K562 (cell line): Measurements from ENCODE around the gene SVIP. TPM values are rescaled to one million over a fixed set of nuclear protein-coding genes. Genes with fewer than 3 reads are reported as not detected.

ENCODE experiments used
- ATAC-seq: fragments of 200-7000 bp; cut with Tn5 transposase; 3 replicates; pipeline ENCODE4 v1.9.1; 2020; ENCODE audit warnings: moderate library complexity
- BruUV-seq: library from RNA; stranded (reverse); fragments of 400-500 nt; replicated peaks from 2 replicates; lab custom pipeline; 2021; lab: Mats Ljungman, UMichigan
- CTCF ChIA-PET: fragments of 300-600 bp; formaldehyde crosslinking; extraction: SDS; loops from one replicate; lab custom pipeline; 2021; ENCODE audit warnings: low intra/inter-chr PET ratio; lab: Yijun Ruan, JAX
- POLR2A ChIA-PET: fragments of 300-600, 350-650 bp; sonication (Branson Sonifier 250); formaldehyde crosslinking; extraction: SDS; loops from one replicate; lab custom pipeline; 2021; ENCODE audit warnings: antibody characterized with exemption, inconsistent platforms; lab: Yijun Ruan, JAX
- DNase-seq, 4 experiments: peaks; one replicate each; pipeline versions ENCODE4 v3.0.0 to v3.0.0-alpha.2; 2011 to 2018; ENCODE audit warnings: low spot score in 3 of 4, mixed read lengths in 3 of 4; ENCODE audit errors: extremely low read depth in 1 of 4
- FAIRE-seq: peaks from 2 replicates; lab custom pipeline; 2011; peaks lifted over from hg19 to GRCh38; lab: Jason Lieb, UNC
- H2AFZ ChIP-seq: 2 replicates; pipeline ENCODE4 v1.6.0; 2011; ENCODE audit warnings: low read depth, low read length, control low read depth, inconsistent platforms
- H3K27ac ChIP-seq: fragments of 200-600 bp; 3 replicates; pipeline ENCODE4 v1.8.0; 2011; ENCODE audit warnings: low read depth, mild to moderate bottlenecking, control low read depth, inconsistent platforms, low read length, moderate library complexity, mixed read lengths; ENCODE audit errors: extremely low read depth
- H3K27me3 ChIP-seq, 2 experiments: fragments of 300-600 bp in 1 of 2; 2 replicates in 1 of 2; 3 replicates in 1 of 2; pipeline versions ENCODE4 v1.6.0 to v1.8.0; 2011; ENCODE audit warnings: inconsistent platforms in 2 of 2, low read length in 2 of 2, mild to moderate bottlenecking in 1 of 2, mixed read lengths in 1 of 2, moderate library complexity in 1 of 2; ENCODE audit not compliant: control insufficient read depth in 2 of 2, insufficient read depth in 2 of 2
- H3K36me3 ChIP-seq: fragments of 300-600 bp; 3 replicates; pipeline ENCODE4 v1.8.0; 2011; ENCODE audit warnings: mild to moderate bottlenecking, low read length, inconsistent platforms; ENCODE audit not compliant: control insufficient read depth, insufficient read depth
- H3K4me1 ChIP-seq, 2 experiments: fragments of 200-600 bp in 1 of 2; replicated peaks in 1 of 2; 2 replicates in 1 of 2; 3 replicates in 1 of 2; pipeline versions ENCODE4 v1.5.1 to v1.8.0; 2011; ENCODE audit warnings: inconsistent platforms in 2 of 2, low read length in 2 of 2, mild to moderate bottlenecking in 1 of 2, mixed read lengths in 1 of 2, moderate library complexity in 1 of 2; ENCODE audit not compliant: control insufficient read depth in 2 of 2, insufficient read depth in 2 of 2
- H3K4me2 ChIP-seq: 2 replicates; pipeline ENCODE4 v1.6.1; 2011; ENCODE audit warnings: low read length, control low read depth, inconsistent platforms, mixed read lengths; ENCODE audit not compliant: insufficient read depth
- H3K4me3 ChIP-seq: fragments of 200-600 bp; sonication (generic), shearing (Covaris generic); 2 replicates; pipeline ENCODE4 v1.5.1; 2016; ENCODE audit warnings: control low read depth, inconsistent platforms
- H3K79me2 ChIP-seq: fragments of 200-600 bp; 3 replicates; pipeline ENCODE4 v1.8.0; 2011; ENCODE audit warnings: low read length, inconsistent platforms; ENCODE audit not compliant: control insufficient read depth, insufficient read depth
- H3K9ac ChIP-seq, 2 experiments: 2 replicates each; pipeline versions ENCODE4 v1.6.0 to v1.6.1; 2011; ENCODE audit warnings: low read depth in 2 of 2, low read length in 2 of 2, control low read depth in 1 of 2, inconsistent platforms in 1 of 2, mild to moderate bottlenecking in 1 of 2, mixed read lengths in 1 of 2; ENCODE audit not compliant: insufficient read depth in 1 of 2
- H3K9me1 ChIP-seq: one replicate; pipeline ENCODE4 v1.6.0; 2011; ENCODE audit warnings: inconsistent platforms, mild to moderate bottlenecking, low read length, moderate library complexity; ENCODE audit not compliant: control insufficient read depth, insufficient read depth
- H3K9me3 ChIP-seq: replicated peaks from 2 replicates; pipeline ENCODE4 v1.5.1; 2011; ENCODE audit warnings: low read depth, low read length, inconsistent platforms; ENCODE audit not compliant: control insufficient read depth, insufficient read depth
- H4K20me1 ChIP-seq: replicated peaks from 2 replicates; pipeline ENCODE4 v1.6.1; 2011; ENCODE audit warnings: low read length, inconsistent platforms, mixed read lengths; ENCODE audit not compliant: control insufficient read depth, insufficient read depth
- BMI1 ChIP-seq: fragments of 150-350 bp; IDR thresholded peaks from 2 replicates; pipeline ENCODE4 v1.6.1; 2014; ENCODE audit warnings: low read length
- MTA1 ChIP-seq: fragments of 450-650 bp; IDR thresholded peaks from 2 replicates; pipeline ENCODE4 v1.6.1; 2017; ENCODE audit warnings: borderline replicate concordance
- MYBL2 ChIP-seq, 2 experiments: fragments of 450-650 bp in 1 of 2; sonication (generic) in 1 of 2; formaldehyde crosslinking in 1 of 2; IDR thresholded peaks; 2 replicates each; pipeline versions ENCODE4 v1.6.1 to v1.8.1; 2017 to 2022; ENCODE audit warnings: borderline replicate concordance in 1 of 2, inconsistent platforms in 1 of 2, low read depth in 1 of 2, mild to moderate bottlenecking in 1 of 2, missing genetic modification reagents in 1 of 2, moderate library complexity in 1 of 2
- PCBP2 ChIP-seq: fragments of 200-400 bp; formaldehyde crosslinking; IDR thresholded peaks from 2 replicates; pipeline ENCODE4 v1.6.1; 2018; ENCODE audit warnings: low read length, low read depth, mild to moderate bottlenecking, moderate library complexity; ENCODE audit not compliant: poor library complexity, severe bottlenecking
- RBM34 ChIP-seq: fragments of 200-400 bp; formaldehyde crosslinking; IDR thresholded peaks from 2 replicates; pipeline ENCODE4 v1.6.1; 2018; ENCODE audit warnings: low read length, borderline replicate concordance; ENCODE audit not compliant: insufficient read depth
- REST ChIP-seq, 2 experiments: fragments of 450-650 bp; formaldehyde crosslinking in 1 of 2; IDR thresholded peaks; 2 replicates each; pipeline versions ENCODE4 v1.4.0 to v1.6.1; 2014 to 2020; ENCODE audit warnings: mild to moderate bottlenecking in 2 of 2, borderline replicate concordance in 1 of 2, low read depth in 1 of 2
- SETDB1 ChIP-seq: IDR thresholded peaks from one replicate; pipeline ENCODE4 v1.6.1; 2012; ENCODE audit warnings: low read length, control low read depth, inconsistent platforms
- SMC3 ChIP-seq: conservative IDR thresholded peaks from 2 replicates; pipeline ENCODE4 v1.6.1; 2011; ENCODE audit warnings: low read depth, low read length, improper control_type of control experiment; ENCODE audit not compliant: insufficient read depth
- TEAD4 ChIP-seq, 2 experiments: sonication (generic) in 1 of 2; formaldehyde crosslinking in 1 of 2; IDR thresholded peaks; 2 replicates each; pipeline versions ENCODE4 v1.6.1 to v1.8.0; 2012 to 2022; ENCODE audit warnings: borderline replicate concordance in 1 of 2, inconsistent platforms in 1 of 2, low read length in 1 of 2, mild to moderate bottlenecking in 1 of 2, missing genetic modification reagents in 1 of 2
- WGBS: fragments of 100-300 bp; shearing (Covaris generic); methylation state at CpG from one replicate; pipeline ENCODE4 v1.1.6; 2016; ENCODE audit warnings: low coverage, mixed read lengths; ENCODE audit not compliant: insufficient coverage; ENCODE audit errors: missing lambda C conversion rate; 5-methylcytosine and 5-hydroxymethylcytosine counted together
- in situ Hi-C: fragments of 300-500 bp; cut with MboI; formaldehyde crosslinking; loops from 4 replicates; pipeline ENCODE4 v1.15.0; 2018; ENCODE audit warnings: inconsistent platforms, mixed read lengths
- intact Hi-C: fragments of 100-400 bp; cut with micrococcal nuclease; formaldehyde crosslinking; loops from 2 replicates; pipeline ENCODE4 v1.14.2; 2022
- polyA plus RNA-seq, 8 experiments: library from polyadenylated mRNA; depleted of rRNA in 4 of 8; stranded (reverse) in 5 of 8; unstranded in 3 of 8; fragments of >200 nt; fragmentation: Nextera tagmentation in 2 of 8; fragmentation: Illumina TruSeq in 1 of 8; extraction: Ambion mirVana in 2 of 8; extraction: Trizol in 1 of 8; gene quantifications; 2 replicates each; pipeline versions ENCODE4 v1.2.1 to v1.2.3, GENCODE V29; 2011 to 2014; ENCODE audit warnings: inconsistent platforms in 1 of 8, missing spikeins in 1 of 8
- total RNA-seq, 7 experiments: library from RNA; depleted of rRNA in 6 of 7; stranded (reverse); fragments of >200 nt in 6 of 7; fragmentation: Illumina TruSeq in 2 of 7; extraction: Trizol in 2 of 7; gene quantifications; 2 replicates each; pipeline versions ENCODE4 v1.2.1 to v1.2.3, GENCODE V29; 2011 to 2021; ENCODE audit warnings: low replicate concordance in 1 of 7
- TF ChIP-seq, protein P1 (sequence below): fragments of 450-650 bp; formaldehyde crosslinking; IDR thresholded peaks from 2 replicates; pipeline ENCODE4 v1.4.0; 2020; ENCODE audit warnings: mild to moderate bottlenecking, moderate library complexity

Gene SVIP
- total and polyA plus RNA-seq, 9 of the 15 experiments (the other 6 are each of a cell fraction or from before 2014, with no cell fraction given), result 17.9 to 62.5 (median 47.5) TPM

GRCh38 chr11:22875869-22876473, 46.4 kb upstream of the SVIP start:
- CTCF ChIA-PET, result no interaction called here
- H3K9me3 ChIP-seq, result no peaks in the 10 kb centered on the region
- TF ChIP-seq SMC3 (peak; percentile 68), MYBL2 (IDR thresholded peaks at IDR 0.05; ENCODE audit: low read depth) (no peak), MYBL2 (CRISPR knock-in tag; IDR thresholded peaks at IDR 0.05; ENCODE audit: borderline replicate concordance) (no peak), RBM34 (no peak), PCBP2 (no peak), TEAD4 (IDR thresholded peaks at IDR 0.05; ENCODE audit: low read length) (peak; percentile 42; the same call in 1 of the 2 replicates), TEAD4 (CRISPR knock-in tag; IDR thresholded peaks at IDR 0.05; ENCODE audit: borderline replicate concordance) (no peak), SETDB1 (no peak), BMI1 (no peak), MTA1 (no peak), REST (IDR thresholded peaks at IDR 0.05; ENCODE audit: borderline replicate concordance) (peak; percentile 78), REST (CRISPR knock-in tag; IDR thresholded peaks at IDR 0.05; ENCODE audit: low read depth) (no peak)
- TF ChIP-seq, protein P1, sequence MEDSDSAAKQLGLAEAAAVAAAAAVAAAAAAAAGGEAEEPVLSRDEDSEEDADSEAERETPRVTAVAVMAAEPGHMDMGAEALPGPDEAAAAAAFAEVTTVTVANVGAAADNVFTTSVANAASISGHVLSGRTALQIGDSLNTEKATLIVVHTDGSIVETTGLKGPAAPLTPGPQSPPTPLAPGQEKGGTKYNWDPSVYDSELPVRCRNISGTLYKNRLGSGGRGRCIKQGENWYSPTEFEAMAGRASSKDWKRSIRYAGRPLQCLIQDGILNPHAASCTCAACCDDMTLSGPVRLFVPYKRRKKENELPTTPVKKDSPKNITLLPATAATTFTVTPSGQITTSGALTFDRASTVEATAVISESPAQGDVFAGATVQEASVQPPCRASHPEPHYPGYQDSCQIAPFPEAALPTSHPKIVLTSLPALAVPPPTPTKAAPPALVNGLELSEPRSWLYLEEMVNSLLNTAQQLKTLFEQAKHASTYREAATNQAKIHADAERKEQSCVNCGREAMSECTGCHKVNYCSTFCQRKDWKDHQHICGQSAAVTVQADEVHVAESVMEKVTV (CRISPR knock-in tag), result peak; percentile 64

More at GRCh38 chr11:22875869-22876473, 46.4 kb upstream of the SVIP start:
- H3K4me2 ChIP-seq, result no peak overlapping the region
- H2AFZ ChIP-seq, result no peak overlapping the region
- WGBS, result 7% methylated on average over 2 of the region's 2 CpGs
- ATAC-seq, result peak; percentile 94
- H3K9me1 ChIP-seq, result no peaks in the 10 kb centered on the region
- FAIRE-seq, result peak; percentile 94
- BruUV-seq, result no TSS peak
- POLR2A ChIA-PET, result no interaction called here
- H3K27me3 ChIP-seq, result no peaks in the 10 kb centered on the region
- H3K4me1 ChIP-seq, result no peaks in the 10 kb centered on the region
- peak; percentile 60 to 88 (median 68) for DNase-seq
- H3K9ac ChIP-seq, result no peak overlapping the region
- no peaks in the 10 kb centered on the region for H4K20me1 ChIP-seq
- H3K4me3 ChIP-seq, result no peak overlapping the region
- no peaks in the 10 kb centered on the region for H3K79me2 ChIP-seq
- in situ Hi-C loops (no loop called here), intact Hi-C loops (no loop called here)
- H3K27ac ChIP-seq, result no peak overlapping the region
- H3K36me3 ChIP-seq, result no peaks in the 10 kb centered on the region
